Prostate gland (tissue), 2 donors: ENCODE measurements around the gene NDUFB2. TPM values are rescaled to one million over a fixed set of nuclear protein-coding genes. Genes with fewer than 3 reads are reported as not detected.

Source experiments
- total RNA-seq, 2 donors: library from RNA; depleted of rRNA; stranded (reverse); fragments of >200 nt; gene quantifications; one replicate each; pipeline ENCODE4 v1.1.0, GENCODE V29; 2016

Gene NDUFB2
- total RNA-seq, 2 donors from 2014 or later, result 151 to 333 TPM

Other genes starting within 250 kb of the NDUFB2 start
- gene MKRN1, start 217.2 kb upstream of the NDUFB2 start, total RNA-seq, result 100 to 1,000 TPM in 1 of 2 donors, 10 to 100 TPM in 1; 69.0 to 108 TPM
- gene DENND2A, start 55.9 kb upstream of the NDUFB2 start, total RNA-seq, result 1 to 10 TPM; 4.0 to 9.2 TPM
- gene ADCK2, start 23.8 kb upstream of the NDUFB2 start, total RNA-seq, result 10 to 100 TPM; 26.5 to 30.6 TPM
- gene BRAF, start 228.2 kb downstream of the NDUFB2 start, total RNA-seq, result 10 to 100 TPM; 30.8 to 52.9 TPM